ENCODE data around the gene PPAN.

GRCh38 chr19:10092648-10093294, 13.4 kb upstream of the PPAN start:
- TF ChIP-seq ESRRG (CRISPR knock-in tag; IDR thresholded peaks at IDR 0.05): no peak
- TF ChIP-seq SNAI2 (CRISPR knock-in tag; IDR thresholded peaks at IDR 0.05): no peak
- TF ChIP-seq TOX (CRISPR knock-in tag; IDR thresholded peaks at IDR 0.05; ENCODE audit: borderline replicate concordance): no peak
- no peak for TF ChIP-seq GLIS3 (CRISPR knock-in tag; IDR thresholded peaks at IDR 0.05)
- no peak for TF ChIP-seq ZFP3 (CRISPR knock-in tag; IDR thresholded peaks at IDR 0.05)
- no peak for TF ChIP-seq ZNF70 (CRISPR knock-in tag; IDR thresholded peaks at IDR 0.05)
- TF ChIP-seq PATZ1 (CRISPR knock-in tag; IDR thresholded peaks at IDR 0.05; ENCODE audit: borderline replicate concordance): no peak
- TF ChIP-seq OSR1 (CRISPR knock-in tag; IDR thresholded peaks at IDR 0.05): no peak
- TF ChIP-seq RARB (CRISPR knock-in tag; IDR thresholded peaks at IDR 0.05): no peak
- TF ChIP-seq TCF4 (CRISPR knock-in tag; IDR thresholded peaks at IDR 0.05; ENCODE audit: borderline replicate concordance): no peak
- TF ChIP-seq CREB5 (CRISPR knock-in tag; IDR thresholded peaks at IDR 0.05; ENCODE audit: low read depth): no peak
